GM19455 (cell line): Measurements from ENCODE around the gene ITGA3.
"Not testable (repeated sequence)": the region's sequence is repeated elsewhere in the genome, so short reads cannot be mapped to it uniquely, and the experiment has no call there.

ENCODE experiments used
- ATAC-seq: cut with Tn5 transposase; IDR thresholded peaks from one replicate; pipeline ENCODE4 v1.9.1; 2021; ENCODE audit not compliant: unreplicated experiment

The ITGA3 gene

DNA sequence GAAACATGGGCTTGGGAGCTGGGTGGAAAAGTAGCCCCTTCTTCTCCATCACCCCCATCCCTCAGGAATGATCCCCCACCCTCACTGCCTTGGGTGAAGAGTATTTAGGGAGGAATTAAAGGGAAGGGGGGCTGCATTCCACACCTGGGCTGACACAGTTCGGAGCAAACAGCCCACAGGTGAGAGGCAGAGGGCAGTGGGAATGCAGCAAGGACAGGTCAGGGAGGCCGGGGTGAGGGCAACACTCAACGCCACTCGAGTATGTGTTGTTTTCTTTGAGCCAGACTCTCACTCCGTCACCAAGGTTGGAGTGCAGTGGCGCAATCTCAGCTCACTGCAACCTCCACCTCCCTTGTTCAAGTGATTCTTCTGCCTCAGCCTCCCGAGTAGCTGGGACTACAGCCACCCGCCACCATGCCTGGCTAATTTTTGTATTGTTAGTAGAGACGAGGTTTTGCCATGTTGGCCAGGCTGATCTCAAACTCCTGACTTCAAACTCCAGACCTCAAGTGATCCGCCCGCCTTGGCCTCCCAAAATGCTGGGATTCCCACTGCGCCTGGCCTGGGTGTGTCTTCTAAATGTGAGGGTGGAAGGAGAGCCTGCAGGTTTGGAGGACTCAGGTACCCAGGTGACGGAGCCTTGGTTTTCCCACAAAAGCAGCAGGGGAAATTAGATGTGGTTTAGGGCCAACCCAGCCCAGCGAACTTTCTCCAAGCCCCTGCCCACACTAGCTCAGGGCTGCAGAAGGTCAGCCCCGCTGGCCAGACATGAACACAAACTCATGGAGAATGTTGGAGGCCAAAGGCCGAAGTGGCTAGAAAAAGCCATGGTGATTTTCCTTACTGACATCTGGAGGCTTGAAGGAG lies 21.2 kb upstream of the ITGA3 start:
- no peak for ATAC-seq

DNA sequence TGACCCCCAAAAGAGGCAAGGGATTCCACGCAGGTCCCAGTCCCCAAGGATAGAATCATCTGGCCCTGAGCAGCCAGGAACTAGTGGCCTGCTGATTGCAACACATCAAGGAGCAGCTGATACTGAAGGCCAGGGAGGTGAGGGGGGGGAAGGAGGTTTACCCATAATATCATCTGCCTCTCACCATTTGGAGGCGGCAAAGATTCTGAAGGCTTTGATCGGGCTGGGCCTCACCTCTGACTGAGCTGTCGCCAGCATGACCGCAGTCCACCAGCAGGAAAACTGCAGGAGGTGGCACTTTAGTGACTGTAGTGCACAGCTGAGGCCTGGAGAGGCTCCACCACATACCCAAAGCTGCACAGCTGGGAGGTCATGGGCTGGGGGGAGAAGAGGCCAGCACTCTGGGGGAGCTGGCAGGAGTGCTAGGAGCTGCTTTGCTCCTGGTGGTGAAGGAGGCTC lies 20.5 kb upstream of the ITGA3 start:
- ATAC-seq, result no peak

DNA sequence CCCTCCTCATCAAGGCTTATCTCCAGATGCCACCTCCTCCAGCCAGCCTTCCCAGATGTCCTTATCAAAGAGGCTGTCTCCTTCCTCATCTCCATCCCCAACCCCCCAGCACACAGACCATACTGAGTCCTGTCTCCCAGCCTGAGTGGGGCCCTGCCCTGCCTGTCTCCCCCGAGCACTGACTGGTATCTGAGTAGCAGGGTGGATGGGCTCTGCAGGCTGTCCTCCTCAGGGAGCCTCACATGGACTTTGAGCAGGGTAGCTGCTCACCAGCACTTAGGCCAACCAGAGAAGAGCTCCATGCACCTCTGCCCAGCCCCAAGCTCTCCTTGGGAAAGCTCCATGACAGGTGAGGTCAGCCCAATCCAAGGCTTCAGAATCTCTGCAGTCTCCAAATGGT lies 20.0 kb upstream of the ITGA3 start:
- ATAC-seq, result no peak

DNA sequence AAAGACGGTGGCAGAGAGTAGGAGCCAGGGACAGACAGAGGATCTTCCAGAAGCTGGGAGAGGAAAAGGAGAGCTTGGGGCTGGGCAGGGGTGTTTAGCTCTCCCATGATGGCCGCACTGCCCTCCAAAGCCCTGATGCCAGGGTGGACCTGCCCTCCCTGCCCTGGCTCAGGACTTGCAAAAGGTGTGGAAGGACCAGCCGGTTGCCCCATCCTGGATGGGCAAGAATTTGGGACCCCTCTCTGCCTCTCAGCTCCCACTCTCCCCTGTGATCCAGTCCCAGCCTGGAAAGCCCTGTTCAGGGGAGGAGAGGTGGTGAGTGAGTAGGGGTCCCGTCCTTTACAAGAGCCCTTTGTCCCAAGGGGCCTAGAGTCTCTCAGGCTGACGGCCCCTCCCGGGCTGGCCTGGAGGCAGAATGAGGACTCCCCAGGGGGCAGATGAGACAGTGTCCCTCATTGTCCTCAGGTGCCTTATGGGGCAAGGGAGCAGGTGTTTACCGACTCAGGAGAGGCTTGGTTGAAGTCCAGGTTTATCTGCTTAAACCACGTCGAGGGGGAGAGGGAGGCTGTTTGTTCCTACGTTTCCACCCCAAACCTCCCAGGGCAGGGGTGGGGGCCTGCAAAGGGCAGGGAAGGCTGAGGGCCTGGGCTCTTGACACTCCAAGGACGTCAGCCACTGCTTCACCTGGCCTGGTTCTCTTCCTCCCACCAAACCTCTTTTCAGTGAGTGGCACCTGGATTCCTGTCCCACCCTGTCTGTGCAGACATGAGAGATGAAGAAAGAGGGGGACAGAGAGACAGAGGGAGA lies 19.3 kb upstream of the ITGA3 start:
- no peak for ATAC-seq

DNA sequence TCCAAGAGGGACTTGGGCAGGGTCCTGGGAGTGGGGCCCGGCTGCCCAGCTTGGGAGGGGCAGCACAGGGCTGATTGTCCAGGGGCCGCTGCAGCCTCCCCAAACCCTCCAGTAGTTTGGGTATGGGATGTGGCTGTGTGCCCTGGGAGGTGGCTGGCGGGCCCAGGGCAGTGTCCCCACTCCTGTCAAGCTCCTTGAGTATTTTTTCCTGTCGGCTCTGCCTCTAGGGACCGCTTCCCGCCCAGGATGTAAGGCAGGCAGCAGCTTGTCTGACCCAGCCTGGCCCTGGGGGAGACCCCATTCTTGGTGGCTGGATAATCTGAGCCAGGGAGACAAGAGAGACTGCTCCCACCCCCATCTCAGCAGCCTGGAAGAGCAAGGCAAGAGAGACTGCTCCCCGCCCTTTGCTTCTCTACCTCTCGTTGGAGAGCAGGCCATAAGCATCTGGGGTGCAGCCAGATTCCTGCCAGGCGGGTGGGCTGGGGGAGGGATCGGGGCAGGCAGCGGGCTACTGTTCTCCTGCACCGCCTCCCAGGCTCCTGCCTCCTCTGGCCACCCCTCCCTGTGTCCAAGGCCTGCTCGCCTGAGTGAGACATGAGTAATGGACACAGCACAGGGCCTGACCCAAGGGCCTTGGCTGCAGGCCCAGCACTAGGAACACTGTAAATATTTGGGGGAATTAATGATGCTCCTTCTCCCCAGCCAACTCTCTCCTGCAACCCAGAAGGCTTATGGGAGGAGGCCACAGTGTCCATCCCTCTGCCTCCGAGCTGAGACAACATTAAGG lies 18.4 kb upstream of the ITGA3 start:
- ATAC-seq, result no peak

DNA sequence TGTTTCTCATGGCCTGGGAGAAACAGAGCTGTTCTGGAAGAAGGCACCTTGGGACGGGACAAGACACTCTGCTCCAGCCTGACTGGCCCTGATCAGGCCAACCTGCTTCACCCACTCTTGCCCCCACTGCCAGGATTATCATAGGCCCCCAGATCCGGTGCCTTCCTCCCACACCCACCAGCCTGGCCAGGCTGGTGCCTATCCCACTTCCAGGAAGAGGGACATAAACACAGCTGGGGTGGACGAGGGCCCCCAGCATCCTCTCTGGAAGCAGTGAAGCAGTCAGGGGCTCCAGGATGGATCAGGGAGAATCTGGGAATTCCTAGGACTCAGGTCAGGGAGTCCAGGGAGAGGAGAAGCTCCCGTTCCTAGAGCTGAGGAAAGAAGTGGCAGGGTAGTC lies 16.9 kb upstream of the ITGA3 start:
- ATAC-seq, result no peak

DNA sequence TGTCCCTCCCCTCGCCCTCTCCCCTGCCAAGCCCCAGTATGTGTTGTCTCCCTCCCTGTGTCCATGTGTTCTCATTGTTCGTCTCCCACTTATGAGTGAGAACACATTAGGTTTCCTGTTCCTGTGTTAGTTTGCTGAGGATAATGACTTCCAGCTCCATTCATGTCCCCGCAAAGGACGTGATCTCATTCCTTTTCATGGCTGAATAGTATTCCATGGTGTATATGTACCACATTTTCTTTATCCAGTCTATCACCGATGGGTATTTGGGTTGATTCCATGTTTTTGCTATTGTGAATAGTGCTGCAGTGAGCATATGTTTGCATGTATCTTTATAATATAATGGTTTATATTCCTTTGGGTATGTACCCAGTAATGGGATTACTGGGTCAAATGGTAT lies 15.4 kb upstream of the ITGA3 start:
- not testable (repeated sequence) for ATAC-seq

DNA sequence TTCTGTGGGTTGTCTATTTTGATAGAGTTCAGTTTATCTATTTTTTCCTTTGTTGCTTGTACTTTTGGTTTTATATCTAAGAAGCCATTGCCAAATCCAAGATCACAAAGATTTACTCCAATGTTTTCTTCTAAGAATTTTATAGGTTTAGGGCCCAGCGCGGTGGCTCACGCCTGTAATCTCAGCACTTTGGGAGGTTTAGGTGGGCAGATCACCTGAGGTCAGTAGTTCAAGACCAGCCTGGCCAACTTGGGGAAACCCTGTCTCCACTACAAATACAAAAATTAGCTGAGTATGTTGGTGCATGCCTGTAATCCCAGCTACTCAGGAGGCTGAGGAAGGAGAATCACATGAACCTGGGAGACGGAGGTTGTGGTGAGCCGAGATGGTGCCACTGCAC lies 13.7 kb upstream of the ITGA3 start:
- no peak for ATAC-seq

DNA sequence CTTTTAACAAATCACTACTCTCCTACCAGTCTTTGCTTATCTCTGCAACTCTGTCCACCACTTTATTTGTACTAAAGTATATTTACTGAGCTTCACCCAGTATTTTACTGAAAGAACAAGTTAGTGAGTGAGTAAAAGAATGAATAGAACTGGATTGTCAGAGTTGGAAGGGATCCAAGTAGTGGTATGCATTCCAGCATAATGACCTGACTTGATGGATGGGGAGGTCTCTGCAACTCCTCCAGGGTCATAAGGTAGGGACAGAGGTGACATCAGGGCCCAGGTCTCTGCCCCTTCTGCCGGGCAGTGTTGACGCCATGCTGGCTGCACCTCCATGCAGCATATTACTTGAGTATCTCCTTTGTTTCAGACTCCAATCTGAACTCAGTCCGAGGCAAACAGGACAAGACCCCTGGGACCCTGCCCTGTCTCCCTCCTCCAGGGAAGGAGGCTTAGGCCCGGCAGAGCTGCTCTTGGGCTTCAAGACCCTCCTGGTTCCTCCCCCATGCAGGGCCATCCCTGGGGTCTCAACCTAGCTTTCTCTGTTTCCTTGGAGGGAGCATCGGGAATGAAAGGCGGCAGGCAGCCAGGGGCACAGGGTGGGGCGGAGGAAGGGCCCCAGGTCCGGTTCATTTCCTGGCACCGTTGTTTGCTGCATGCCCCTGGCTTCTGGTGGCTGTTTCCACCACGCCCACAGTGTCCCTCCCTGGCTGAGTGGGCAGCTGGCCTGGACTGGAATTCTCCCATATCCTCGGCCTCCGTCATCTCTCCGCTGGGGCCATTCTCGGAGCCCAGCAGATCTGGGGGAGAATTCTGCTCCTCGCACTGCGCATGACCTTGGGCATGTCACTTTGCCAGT lies 12.4 kb upstream of the ITGA3 start:
- no peak for ATAC-seq

DNA sequence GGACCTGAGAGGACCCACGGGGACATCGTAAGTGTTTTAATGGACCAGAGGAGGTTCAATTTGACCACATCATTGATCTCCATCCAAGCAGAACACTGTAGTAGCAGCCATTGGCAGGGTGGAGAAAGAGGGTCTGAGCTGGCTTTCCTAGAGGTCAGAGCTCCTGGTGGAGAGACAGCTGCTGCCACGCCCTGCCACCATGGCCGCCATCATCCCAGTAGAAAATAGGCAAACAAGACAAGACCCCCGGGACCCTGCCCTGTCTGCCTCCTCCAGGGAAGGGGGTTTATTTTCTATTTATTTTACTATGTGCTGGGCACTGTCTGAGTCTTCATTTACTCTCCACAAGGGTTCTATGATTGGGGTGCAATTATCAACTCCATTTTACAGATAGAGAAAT lies 11.4 kb upstream of the ITGA3 start:
- ATAC-seq, result no peak

DNA sequence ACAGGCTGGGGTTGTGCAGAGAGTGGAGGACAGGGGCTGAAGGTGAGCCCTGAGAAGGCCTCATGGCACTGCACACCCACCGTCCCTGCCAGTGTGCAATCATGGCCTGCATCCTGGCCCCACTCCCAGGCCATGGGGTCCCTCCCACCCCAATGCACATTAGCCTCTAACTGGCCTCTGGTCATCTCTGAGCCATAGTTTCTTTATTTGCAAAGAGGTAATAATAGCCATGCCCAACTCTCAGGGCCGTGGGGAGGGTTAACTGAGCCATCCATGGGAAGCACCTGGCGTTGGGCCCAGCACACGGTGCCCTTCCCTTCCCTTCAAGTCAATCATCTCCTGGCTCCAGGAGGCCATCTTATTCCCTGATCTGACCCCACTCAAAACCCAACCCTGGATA lies 10.8 kb upstream of the ITGA3 start:
- no peak for ATAC-seq

DNA sequence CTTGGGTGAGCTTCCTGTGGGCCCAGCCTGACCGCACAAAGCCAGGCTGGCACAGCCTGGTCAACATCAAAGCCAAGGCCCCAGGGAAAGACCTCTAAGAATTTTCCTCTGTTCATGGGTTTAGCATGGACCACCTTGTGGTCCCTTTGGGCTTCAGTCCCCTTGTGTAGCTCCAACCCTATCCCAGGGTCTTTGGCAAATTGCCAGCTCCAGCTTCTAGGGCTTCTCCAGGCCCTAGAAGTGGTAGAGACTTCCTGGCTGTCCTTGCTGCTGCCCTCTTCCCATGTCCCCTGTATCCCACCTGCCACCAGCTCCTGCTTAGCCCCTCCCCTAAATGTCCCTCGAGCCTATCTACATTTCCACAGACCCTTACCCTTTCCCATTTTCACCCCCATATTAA lies 9.7 kb upstream of the ITGA3 start:
- ATAC-seq, result no peak

DNA sequence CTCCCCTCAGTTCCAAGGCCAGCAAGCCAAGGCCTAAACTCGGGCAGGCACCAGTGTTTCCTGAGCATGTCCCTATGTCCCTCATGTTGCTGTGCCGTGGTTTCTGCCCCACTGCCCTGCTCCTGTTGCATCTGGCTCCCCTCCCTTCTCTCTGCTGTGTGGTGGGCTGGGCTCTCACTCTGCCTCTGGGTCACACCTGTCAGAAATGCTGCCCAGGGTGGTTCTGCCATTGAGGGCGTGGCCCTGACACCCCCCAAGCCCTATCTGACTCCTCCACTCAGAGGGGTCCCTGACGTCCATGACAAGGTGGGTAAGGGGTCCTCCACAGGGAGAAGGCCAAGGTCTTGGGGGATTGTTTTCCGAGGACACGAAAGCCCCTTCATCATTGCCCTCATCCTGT lies 9.2 kb upstream of the ITGA3 start:
- ATAC-seq, result no peak

DNA sequence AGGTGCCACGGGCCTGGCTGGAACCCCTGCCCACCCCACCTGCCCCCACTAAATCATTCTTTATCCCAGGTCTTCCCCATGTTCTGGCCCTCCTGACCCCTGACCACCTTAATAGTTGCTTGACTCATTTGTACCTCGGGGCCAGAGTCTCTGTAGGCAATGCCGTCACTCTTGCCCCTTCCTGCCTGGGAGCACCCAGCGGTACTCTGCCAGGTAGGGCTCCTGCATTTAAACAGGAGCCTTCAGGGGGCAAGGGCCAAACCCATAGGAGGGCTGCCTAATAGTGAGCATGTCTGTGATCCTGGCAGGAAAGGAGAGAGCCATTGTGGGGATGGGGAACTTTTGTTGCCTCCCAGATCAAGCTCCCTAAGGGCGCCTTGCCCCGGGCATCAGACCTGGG lies 8.8 kb upstream of the ITGA3 start:
- no peak for ATAC-seq

DNA sequence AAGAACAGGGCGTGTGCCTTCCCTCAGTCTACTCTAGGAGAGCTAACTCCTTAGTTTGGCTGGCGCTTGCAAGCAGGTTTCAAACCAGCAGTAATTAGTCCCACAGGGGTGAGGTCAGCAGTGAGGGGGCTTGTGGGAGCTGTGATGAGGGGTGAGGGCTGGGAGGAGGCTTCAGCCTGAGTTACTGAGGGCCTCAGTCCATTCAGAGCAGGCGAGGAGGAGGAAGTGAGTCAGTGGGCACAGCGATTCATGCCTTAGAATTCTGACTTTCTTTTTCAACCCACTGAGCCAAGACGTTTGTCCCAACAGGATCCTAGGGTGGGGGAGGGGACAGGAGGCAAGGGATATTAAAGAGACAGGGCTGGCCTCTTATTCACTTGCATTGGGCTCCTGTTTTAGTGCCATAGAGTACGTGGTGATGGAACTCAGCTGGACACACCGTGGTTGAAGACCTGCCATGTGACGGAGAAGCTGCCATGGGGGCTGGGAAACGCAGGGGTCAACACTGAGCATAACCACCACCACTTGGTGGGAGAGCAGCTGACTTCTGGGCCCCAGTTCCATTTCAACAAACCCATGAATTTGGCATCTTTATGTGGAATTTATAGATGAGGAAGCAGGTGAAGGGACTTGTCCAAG lies 8.3 kb upstream of the ITGA3 start:
- no peak for ATAC-seq

DNA sequence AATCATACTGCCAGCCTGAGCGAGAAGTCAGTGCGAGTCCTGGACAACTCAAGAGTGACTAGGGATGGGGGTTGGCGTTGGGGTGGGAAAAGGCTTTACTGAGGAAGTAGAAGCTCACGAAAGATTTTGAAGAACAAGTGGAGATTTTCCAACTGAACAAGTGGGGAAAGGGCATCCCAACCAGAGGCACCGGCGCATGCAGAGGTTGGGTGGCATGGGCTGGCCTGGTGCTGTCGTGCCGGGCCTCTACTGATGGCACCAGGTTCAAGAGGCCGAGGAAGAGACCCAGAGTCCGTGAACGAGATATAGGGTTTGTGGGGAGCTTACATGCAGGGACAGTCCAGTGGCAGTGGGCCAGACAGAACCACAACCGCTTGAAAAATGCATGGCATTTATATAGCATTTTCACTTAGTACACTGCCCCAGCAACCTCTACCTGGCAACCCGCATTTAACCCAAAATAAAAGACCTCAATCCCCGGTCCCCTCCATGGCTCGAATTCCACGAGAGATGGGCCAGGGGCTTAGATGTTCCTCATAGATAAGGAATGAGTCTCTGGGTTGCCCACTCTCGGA lies 7.7 kb upstream of the ITGA3 start:
- no peak for ATAC-seq

DNA sequence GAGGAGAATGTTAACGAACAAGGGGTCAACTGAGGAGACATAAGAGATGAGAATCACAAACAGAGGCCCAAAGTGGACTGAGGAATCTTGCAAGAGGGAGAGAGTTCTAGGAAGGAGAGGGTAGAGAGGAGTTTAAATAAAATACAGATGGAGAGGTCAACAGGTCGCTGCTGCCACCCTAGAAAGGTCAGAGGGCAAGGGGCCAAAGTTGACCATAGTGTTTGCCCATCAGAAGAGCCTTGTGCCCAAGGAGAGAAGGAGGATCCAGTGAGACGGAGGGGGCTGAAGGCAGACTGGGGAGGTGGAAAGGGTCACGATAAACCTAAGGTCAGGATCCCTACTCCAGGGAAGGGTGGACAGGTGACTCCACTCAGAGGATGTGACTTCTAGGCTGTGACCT lies 6.9 kb upstream of the ITGA3 start:
- ATAC-seq, result no peak

DNA sequence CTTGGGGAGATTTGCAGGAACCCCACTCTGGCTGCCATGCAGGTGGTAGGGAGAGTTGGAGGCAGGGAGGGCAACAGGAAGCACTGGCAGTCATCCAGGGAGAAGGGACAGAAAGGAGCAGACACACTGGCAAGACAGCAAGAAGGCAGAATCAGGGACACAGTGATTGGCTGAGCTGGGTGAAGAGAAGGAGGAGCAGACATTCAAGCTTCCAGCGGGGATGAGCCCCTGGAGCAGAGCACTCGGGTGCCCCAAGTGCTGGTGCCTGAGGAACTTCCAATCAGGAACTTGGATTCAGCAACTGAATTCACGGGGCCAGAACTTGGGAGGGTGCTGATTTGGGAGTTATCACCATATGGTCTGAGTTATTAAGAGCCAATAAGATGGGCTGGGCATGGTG lies 6.3 kb upstream of the ITGA3 start:
- no peak for ATAC-seq

DNA sequence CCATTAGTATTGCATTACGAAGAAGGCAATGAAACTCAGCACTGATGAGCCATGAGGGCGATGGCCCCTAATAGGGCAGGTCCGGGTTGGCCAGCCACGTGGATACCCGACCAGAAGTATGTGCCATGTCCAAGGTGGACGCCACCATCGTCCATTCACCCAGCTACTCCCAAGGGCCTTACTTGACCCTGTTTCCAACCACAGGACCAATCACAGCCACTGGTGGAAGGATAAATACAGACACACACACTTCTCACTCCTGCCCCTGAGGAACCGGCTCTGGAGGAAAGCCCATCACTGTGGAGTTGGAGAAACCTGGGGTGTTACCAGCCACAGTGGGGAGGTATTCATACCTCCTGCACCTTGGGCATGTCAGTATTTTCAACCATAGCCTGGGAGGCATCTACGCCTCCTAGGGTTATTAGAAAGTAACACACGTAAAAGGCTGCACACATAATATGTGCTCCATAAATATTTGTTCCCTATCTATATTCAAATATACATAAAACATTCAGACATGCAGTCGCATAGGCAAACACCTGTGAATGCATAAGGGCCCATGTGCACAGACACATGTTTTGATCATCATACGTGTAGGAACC lies 5.4 kb upstream of the ITGA3 start:
- ATAC-seq, result no peak
